HG03432 (cell line): Measurements from ENCODE around the gene LRRC8E.
"Not testable (repeated sequence)": the region's sequence is repeated elsewhere in the genome, so short reads cannot be mapped to it uniquely, and the experiment has no call there.

Experiments
- ATAC-seq: cut with Tn5 transposase; IDR thresholded peaks from one replicate; pipeline ENCODE4 v1.9.1; 2021; ENCODE audit warnings: mild to moderate bottlenecking, moderate library complexity; ENCODE audit not compliant: unreplicated experiment

The LRRC8E gene

GRCh38 chr19:7907122-7907521 is 18.8 kb downstream of the LRRC8E start:
- ATAC-seq: no peak

DNA sequence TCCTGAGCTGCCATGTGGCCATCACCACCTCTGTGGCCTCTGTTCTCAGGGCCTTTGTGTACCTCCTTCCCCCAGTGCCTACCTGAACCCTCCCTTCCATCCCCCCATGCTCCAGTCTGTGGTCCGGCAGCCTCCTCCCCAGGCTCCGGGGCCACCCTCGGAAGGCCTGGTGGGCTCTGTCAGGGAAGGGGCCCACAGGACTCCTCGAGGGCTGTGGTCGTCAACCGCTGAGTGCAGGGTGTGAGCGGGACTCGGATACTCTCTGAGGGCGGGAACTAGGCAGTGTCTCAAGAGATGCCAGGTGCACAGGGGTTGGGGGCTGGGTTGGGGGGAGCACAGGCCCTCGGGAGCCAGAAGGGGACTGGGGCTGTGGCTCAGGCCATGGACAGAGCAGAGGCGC is 19.2 kb downstream of the LRRC8E start:
- ATAC-seq: no peak

DNA sequence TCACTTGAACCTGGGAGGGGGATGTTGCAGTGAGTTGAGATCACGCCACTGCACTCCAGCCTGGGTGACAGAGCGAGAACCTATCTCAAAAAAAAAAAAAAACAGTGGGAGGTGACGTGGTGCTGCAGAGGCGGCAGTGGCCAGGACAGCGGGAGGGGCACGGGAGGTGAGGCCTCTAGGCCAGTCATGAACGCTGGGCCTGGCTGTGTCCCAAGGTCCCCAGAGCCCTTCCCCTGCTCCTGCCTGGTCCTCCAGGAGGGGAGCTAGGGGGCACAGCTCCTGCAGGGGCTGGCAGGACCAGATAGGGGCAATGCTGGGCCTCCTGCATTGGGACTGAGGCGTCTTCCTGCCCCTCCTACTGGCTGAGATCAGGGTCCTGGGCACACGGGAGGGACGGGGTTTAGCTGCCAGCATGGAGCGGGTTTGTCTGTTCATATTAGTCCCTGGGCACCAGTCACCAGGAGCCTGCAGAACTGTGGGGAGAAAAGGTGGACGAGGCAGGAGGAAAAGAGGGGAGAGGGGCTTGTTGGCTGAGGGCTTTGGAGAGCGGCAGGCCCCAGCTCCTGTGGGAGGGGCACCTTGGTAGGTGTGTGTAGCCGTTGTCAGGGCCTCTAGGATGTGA is 19.9 kb downstream of the LRRC8E start:
- no peak for ATAC-seq

- ATAC-seq: no peak
Observed at GRCh38 chr19:7908742-7909461, 20.6 kb downstream of the LRRC8E start.

DNA sequence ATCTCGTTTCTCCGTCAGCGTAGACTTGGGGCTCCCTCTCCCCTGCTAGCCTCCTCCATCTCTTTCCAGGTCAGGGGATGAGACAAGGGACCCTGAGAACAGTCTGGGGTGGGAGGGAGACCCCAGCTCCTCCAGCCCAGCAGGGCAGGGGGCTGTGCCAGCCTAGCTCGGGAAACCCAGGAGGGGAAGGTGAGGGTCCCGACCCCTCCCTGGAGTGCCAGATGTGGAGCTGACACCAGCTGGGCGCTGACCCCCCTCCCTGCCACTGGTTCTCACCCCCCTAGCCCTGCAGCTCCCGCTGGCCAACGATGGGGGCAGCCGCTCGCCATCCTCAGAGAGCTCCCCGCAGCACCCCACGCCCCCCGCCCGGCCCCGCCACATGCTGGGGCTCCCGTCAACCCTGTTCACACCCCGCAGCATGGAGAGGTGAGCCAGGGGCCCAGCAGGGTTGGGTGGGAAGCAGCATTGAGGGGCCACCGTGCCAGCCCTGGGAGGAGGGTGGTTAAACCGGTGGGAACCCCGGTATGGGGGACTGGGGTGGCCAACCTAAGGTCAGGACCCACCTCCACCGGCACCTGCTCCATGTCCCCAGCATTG is 21.3 kb downstream of the LRRC8E start:
- no peak for ATAC-seq

GRCh38 chr19:7910321-7911161 is 22.2 kb downstream of the LRRC8E start:
- no peak for ATAC-seq

DNA sequence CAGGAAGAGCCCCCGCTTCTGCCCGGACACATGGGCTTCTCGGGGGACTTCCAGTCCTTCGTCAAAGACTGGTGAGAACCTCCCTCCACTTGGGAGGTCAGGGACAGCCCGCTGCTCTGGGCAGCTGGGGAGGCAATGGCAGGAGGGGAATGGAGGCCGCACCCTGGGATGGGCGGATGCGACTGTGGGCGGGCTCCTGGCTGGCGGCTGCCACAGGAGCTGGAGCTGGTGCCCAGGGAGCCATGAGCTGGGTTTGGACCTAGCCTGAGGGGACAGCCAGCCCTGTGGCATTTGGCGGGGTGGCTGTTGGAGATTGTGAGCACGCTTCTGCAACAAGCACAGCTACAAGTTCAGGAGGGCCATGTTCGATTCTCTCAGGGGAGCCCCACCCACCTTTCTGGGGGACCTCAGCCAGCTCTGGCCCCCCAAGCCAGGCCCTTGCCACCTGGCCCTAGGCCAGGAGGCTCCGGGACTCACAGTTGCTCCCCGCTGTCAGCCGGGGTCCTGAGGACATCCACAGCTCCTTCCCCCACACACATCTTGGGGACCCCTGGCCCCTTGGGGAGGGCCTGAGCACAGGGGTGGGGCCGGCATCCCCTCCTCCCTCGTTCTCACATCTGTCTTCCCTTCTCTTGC is 23.3 kb downstream of the LRRC8E start:
- ATAC-seq: no peak

- ATAC-seq: no peak
Observed at GRCh38 chr19:7912144-7912696, 23.9 kb downstream of the LRRC8E start.

- no peak for ATAC-seq
Observed at GRCh38 chr19:7912697-7913564, 24.6 kb downstream of the LRRC8E start.

- no peak for ATAC-seq
Observed at GRCh38 chr19:7913652-7914051, 25.3 kb downstream of the LRRC8E start.

DNA sequence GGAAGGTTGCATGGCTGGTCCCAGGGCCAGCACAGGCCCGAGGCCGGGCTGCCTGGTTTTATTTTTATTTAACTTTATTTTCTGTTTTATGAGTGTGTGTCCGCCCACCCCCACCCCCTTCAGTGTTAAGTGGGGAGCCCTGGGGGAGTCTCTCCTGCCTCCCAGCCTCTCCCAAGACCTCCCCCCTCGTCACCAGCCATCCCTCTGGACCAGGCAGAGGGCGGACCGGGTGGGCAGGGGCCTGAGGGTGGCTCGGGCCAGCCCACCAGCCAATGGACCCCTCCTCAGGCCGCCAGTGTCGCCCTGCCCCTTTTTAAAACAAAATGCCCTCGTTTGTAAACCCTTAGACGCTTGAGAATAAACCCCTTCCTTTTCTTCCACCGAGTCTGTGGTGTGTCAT is 25.8 kb downstream of the LRRC8E start:
- ATAC-seq: no peak

GRCh38 chr19:7914598-7915045 is 26.3 kb downstream of the LRRC8E start, which contains the start of gene TGFBR3L:
Gene TGFBR3L, plus strand, starts transcription at chr19:7914830.
- ATAC-seq: no peak

DNA sequence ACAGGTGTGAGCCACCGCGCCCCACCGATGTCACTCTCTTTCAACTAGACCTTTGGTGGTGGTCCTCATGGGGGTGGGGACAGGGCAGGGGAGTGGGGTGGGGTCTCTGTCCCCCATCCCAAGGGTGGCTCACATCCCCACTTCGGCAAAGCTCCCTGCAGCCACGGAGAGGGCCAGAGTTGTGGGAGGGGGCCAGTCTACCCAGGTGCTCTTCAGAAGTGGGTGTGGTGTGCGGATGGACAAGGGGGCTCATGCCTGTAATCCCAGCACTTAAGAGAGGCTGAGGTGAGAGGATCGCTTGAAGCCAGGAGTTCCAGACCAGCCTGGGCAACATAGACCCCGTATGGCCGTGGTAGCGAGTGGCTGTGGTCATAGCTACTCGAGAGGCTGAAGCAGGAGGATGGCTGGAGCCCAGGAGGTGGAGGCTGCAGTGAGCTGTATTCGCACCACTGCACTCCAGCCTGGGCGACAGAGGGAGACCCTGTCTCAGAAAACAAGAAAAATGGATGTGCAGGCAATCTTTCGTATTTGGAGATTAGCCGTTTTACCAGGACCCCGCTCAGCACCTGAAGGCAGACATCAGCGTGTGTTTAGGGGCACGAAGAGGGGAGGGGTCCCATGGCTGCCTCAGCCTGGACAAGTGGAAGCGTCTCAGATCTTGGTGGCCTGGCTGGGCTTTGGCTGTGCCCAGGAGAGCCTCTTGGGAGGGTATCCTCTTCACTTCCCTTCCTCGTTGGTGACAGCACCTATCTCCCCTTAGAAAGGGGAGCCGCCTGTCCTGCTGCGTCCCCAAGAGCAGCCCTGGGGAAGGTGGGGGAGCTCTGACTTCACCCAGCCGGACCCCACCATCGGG is 27.2 kb downstream of the LRRC8E start:
- ATAC-seq: no peak

- no peak for ATAC-seq
Observed at GRCh38 chr19:7916103-7916954, 28.0 kb downstream of the LRRC8E start.

DNA sequence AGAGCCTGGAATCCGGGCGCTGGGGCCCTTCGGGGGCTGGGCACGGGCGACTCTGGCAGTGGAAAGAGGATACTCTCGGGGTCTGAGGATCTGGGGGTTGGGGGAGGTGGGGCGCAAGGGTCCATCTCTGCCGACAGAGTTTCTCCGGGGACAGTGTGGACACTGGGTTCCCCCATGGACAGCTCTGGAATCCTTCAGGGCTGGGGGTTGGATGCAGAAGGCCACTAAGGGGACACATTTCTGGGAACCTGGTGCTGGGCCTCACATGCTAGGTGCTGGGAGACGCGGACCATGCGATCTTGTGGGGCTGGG is 28.6 kb downstream of the LRRC8E start:
- no peak for ATAC-seq

DNA sequence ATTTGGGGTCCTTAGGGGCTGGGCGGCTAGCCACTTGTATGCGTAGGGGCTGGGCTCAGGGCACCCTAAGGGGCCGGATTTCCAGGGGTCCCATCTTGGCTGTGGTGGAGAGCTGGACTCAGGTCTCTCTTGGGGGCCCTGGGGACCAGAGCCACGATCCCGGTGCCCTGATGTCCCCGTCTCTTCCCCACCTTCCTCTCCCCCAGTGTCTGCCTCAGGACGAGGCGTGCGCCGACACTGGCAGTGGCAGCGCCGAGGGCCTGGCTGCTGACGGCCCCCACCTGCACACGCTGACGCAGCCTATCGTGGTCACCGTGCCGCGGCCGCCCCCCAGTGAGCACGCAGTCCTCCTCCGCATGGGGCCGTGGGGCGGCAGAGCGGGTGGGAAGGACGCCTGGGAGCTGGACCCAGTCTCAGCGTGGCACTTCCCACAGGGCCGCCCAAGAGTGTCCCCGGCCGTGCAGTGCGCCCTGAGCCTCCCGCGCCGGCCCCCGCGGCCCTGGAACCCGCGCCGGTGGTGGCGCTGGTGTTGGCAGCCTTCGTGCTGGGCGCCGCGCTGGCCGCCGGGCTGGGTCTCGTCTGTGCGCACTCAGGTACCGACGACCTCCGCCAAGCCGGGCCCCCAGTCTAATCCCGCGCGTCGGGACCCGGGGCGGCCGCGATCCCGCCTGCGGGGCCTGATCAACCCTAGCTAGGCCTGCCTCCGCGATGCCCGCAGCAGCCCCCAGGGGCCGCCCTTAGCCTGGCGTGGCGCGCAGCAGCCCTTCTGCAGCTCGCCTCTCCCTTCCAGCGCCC is 29.2 kb downstream of the LRRC8E start:
- ATAC-seq: no peak

DNA sequence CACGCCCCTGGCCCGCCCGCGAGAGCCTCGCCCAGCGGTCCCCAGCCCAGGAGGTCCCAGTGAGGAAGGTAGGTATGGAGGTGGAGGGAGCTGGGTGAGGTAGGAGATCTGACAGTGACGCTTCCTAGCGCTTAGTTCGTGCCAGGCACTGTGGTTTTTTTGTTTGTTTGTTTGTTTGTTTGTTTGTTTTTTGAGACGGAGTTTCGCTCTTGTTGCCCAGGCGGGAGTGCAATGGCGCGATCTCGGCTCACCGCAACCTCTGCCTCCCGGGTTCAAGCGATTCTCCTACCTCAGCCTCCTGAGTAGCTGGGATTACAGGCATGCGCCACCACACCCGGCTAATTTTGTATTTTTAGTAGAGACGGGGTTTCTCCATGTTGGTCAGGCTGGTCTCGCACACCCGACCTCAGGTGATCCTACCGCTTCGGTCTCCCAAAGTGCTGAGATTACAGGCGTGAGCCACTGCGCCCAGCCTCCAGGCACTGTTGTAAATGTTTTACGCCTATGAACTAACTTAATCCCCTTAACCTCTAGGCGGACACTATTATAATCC is 29.8 kb downstream of the LRRC8E start:
- ATAC-seq: not testable (repeated sequence)
